Activated T-helper 1 cell treated with anti-CD3 and anti-CD28 coated beads, Interleukin-12 subunit alpha, Interleukin-12 subunit beta, Interleukin-2, Interleukin-4 antibody, amounts not matched to agents 30 ng/mL and 10 ng/mL and 1 ng/mL, durations not matched to agents 14 hours and 24 hours and 36 hours (primary cell): Measurements from ENCODE around the gene COX14. TPM values are rescaled to one million over a fixed set of nuclear protein-coding genes. Genes with fewer than 3 reads are reported as not detected.
A peak's percentile ranks its signal among the peaks of the same experiment; 100 is the strongest.
"Not testable (repeated sequence)": the region's sequence is repeated elsewhere in the genome, so short reads cannot be mapped to it uniquely, and the experiment has no call there.

Experiments
- DNase-seq: peaks from one replicate; pipeline ENCODE4 v3.0.0; 2021; ENCODE audit warnings: low spot score
- H3K27ac Mint-ChIP-seq: one replicate; pipeline ENCODE4 v1.8.0; 2021; ENCODE audit warnings: mild to moderate bottlenecking, mixed read lengths
- H3K27me3 Mint-ChIP-seq: one replicate; pipeline ENCODE4 v1.8.0; 2022; ENCODE audit warnings: mild to moderate bottlenecking, moderate library complexity, mixed read lengths; ENCODE audit not compliant: insufficient read depth
- H3K36me3 Mint-ChIP-seq: one replicate; pipeline ENCODE4 v1.8.0; 2021; ENCODE audit warnings: low read depth, mixed read lengths
- H3K4me1 Mint-ChIP-seq: one replicate; pipeline ENCODE4 v1.8.0; 2021; ENCODE audit warnings: low read depth, mixed read lengths
- H3K4me3 Mint-ChIP-seq: one replicate; pipeline ENCODE4 v1.8.0; 2021; ENCODE audit warnings: mild to moderate bottlenecking, moderate library complexity, mixed read lengths
- H3K9me3 Mint-ChIP-seq: one replicate; pipeline ENCODE4 v1.8.0; 2021; ENCODE audit warnings: mixed read lengths
- intact Hi-C: fragments of 100-400 bp; cut with micrococcal nuclease; formaldehyde crosslinking; loops from one replicate; pipeline ENCODE4 v1.15.1; 2024
- total RNA-seq: library from RNA; stranded (reverse); gene quantifications from 2 replicates; pipeline ENCODE4 v1.2.3, GENCODE V29; 2022

COX14 gene
- total RNA-seq, 1 donor from 2014 or later: 44.3 TPM

GRCh38 chr12:50075808-50076170 lies 36.2 kb upstream of the COX14 start:
- Mint-ChIP-seq H3K4me3 (no peak overlapping the region), H3K27me3 (peaks cover 5% of the 10 kb centered on the region), H3K36me3 (no peaks in the 10 kb centered on the region), H3K27ac (no peak overlapping the region), H3K4me1 (peaks cover 7% of the 10 kb centered on the region), H3K9me3 (no peaks in the 10 kb centered on the region)
- no peak for DNase-seq
- intact Hi-C loops: loop anchor here (1.0 kb wide), 1 partner anchor 100 kb away; no protein-coding TSS in a partner anchor

GRCh38 chr12:50077099-50077498 lies 34.9 kb upstream of the COX14 start:
- no peaks in the 10 kb centered on the region for H3K9me3 Mint-ChIP-seq
- intact Hi-C loops: no loop called here
- H3K36me3 Mint-ChIP-seq: no peaks in the 10 kb centered on the region
- H3K4me3 Mint-ChIP-seq: no peak overlapping the region
- no peak overlapping the region for H3K27ac Mint-ChIP-seq
- H3K27me3 Mint-ChIP-seq: peaks cover 3% of the 10 kb centered on the region
- peaks cover 5% of the 10 kb centered on the region for H3K4me1 Mint-ChIP-seq
- no peak for DNase-seq

- H3K4me3 Mint-ChIP-seq: no peak overlapping the region
- peaks cover 5% of the 10 kb centered on the region for H3K4me1 Mint-ChIP-seq
- DNase-seq: no peak
- H3K36me3 Mint-ChIP-seq: no peaks in the 10 kb centered on the region
- intact Hi-C loops: no loop called here
- no peaks in the 10 kb centered on the region for H3K9me3 Mint-ChIP-seq
- peaks cover 3% of the 10 kb centered on the region for H3K27me3 Mint-ChIP-seq
- H3K27ac Mint-ChIP-seq: no peak overlapping the region
Measured at GRCh38 chr12:50078281-50078680, 33.8 kb upstream of the COX14 start.

- H3K36me3 Mint-ChIP-seq: no peaks in the 10 kb centered on the region
Measured at GRCh38 chr12:50079771-50080170, 32.3 kb upstream of the COX14 start.

GRCh38 chr12:50081096-50081808 lies 30.8 kb upstream of the COX14 start:
- no peaks in the 10 kb centered on the region for H3K9me3 Mint-ChIP-seq
- no peak for DNase-seq
- no peak overlapping the region for H3K27ac Mint-ChIP-seq
- intact Hi-C loops: no loop called here
- no peak overlapping the region for H3K4me3 Mint-ChIP-seq
- H3K36me3 Mint-ChIP-seq: no peaks in the 10 kb centered on the region
- H3K27me3 Mint-ChIP-seq: peaks cover 3% of the 10 kb centered on the region
- H3K4me1 Mint-ChIP-seq: peaks cover 8% of the 10 kb centered on the region

More at GRCh38 chr12:50079771-50080170, 32.3 kb upstream of the COX14 start:
- intact Hi-C loops: no loop called here
- Mint-ChIP-seq H3K4me3 (no peak overlapping the region), H3K9me3 (no peaks in the 10 kb centered on the region), H3K4me1 (peaks cover 5% of the 10 kb centered on the region), H3K27ac (no peak overlapping the region), H3K27me3 (peaks cover 3% of the 10 kb centered on the region)
- no peak for DNase-seq

GRCh38 chr12:50082644-50083043 lies 29.4 kb upstream of the COX14 start:
- Mint-ChIP-seq H3K9me3 (no peaks in the 10 kb centered on the region), H3K27me3 (no peaks in the 10 kb centered on the region), H3K36me3 (peaks cover 5% of the 10 kb centered on the region), H3K27ac (no peak overlapping the region), H3K4me1 (peaks cover 17% of the 10 kb centered on the region), H3K4me3 (no peak overlapping the region)
- intact Hi-C loops: no loop called here
- DNase-seq: no peak

- H3K36me3 Mint-ChIP-seq: peaks cover 5% of the 10 kb centered on the region
- H3K27ac Mint-ChIP-seq: peak overlapping the region; percentile 72
- H3K4me3 Mint-ChIP-seq: peak overlapping the region; percentile 78
- peaks cover 23% of the 10 kb centered on the region for H3K4me1 Mint-ChIP-seq
- H3K9me3 Mint-ChIP-seq: no peaks in the 10 kb centered on the region
- no peaks in the 10 kb centered on the region for H3K27me3 Mint-ChIP-seq
- DNase-seq: no peak
- intact Hi-C loops: no loop called here
Measured at GRCh38 chr12:50083301-50083700, 28.7 kb upstream of the COX14 start.

GRCh38 chr12:50084409-50084774 lies 27.6 kb upstream of the COX14 start:
- not testable (repeated sequence) for H3K27me3 Mint-ChIP-seq, H3K9me3 Mint-ChIP-seq, DNase-seq
- Mint-ChIP-seq H3K4me3 (peak overlapping the region; percentile 90), H3K4me1 (peaks cover 31% of the 10 kb centered on the region), H3K36me3 (peaks cover 14% of the 10 kb centered on the region), H3K27ac (peak overlapping the region; percentile 93)
- intact Hi-C loops: loop anchor here (2.0 kb wide), 2 partner anchors 14 to 316 kb away; partner anchors contain the start of gene LARP4

GRCh38 chr12:50084775-50085614 lies 27.0 kb upstream of the COX14 start, which contains the start of gene SMARCD1:
Gene SMARCD1, plus strand, starts transcription at chr12:50085342. Its CDS starts 28 bp downstream, at chr12:50085370.
- Mint-ChIP-seq H3K36me3 (peaks cover 18% of the 10 kb centered on the region), H3K27me3 (no peaks in the 10 kb centered on the region), H3K4me1 (peaks cover 31% of the 10 kb centered on the region), H3K4me3 (peak within 1 kb of the TSS; percentile 90), H3K9me3 (no peaks in the 10 kb centered on the region), H3K27ac (peak within 1 kb of the TSS; percentile 93)
- DNase-seq: peak; percentile 78
- intact Hi-C loops: loop anchor here (1.0 to 2.0 kb wide), 6 partner anchors 14 to 316 kb away; partner anchors contain the start of genes CERS5, LARP4, LIMA1 and RACGAP1

- H3K27ac Mint-ChIP-seq: peak overlapping the region; percentile 81
- intact Hi-C loops: loop anchor here (1.0 to 2.0 kb wide), 6 partner anchors 15 to 315 kb away; partner anchors contain the start of genes CERS5, LARP4, LIMA1 and RACGAP1
- H3K36me3 Mint-ChIP-seq: peaks cover 23% of the 10 kb centered on the region
- H3K4me1 Mint-ChIP-seq: peaks cover 31% of the 10 kb centered on the region
- peak overlapping the region; percentile 87 for H3K4me3 Mint-ChIP-seq
- DNase-seq: no peak
- H3K9me3 Mint-ChIP-seq: no peaks in the 10 kb centered on the region
- H3K27me3 Mint-ChIP-seq: no peaks in the 10 kb centered on the region
Measured at GRCh38 chr12:50085615-50086072, 26.4 kb upstream of the COX14 start.

GRCh38 chr12:50086148-50086547 lies 25.9 kb upstream of the COX14 start:
- no peaks in the 10 kb centered on the region for H3K27me3 Mint-ChIP-seq
- peaks cover 31% of the 10 kb centered on the region for H3K4me1 Mint-ChIP-seq
- peak overlapping the region; percentile 87 for H3K4me3 Mint-ChIP-seq
- peaks cover 25% of the 10 kb centered on the region for H3K36me3 Mint-ChIP-seq
- DNase-seq: no peak
- intact Hi-C loops: no loop called here
- H3K9me3 Mint-ChIP-seq: no peaks in the 10 kb centered on the region
- H3K27ac Mint-ChIP-seq: peak overlapping the region; percentile 22

- no peaks in the 10 kb centered on the region for H3K27me3 Mint-ChIP-seq
- H3K4me1 Mint-ChIP-seq: peaks cover 31% of the 10 kb centered on the region
- intact Hi-C loops: no loop called here
- peaks cover 29% of the 10 kb centered on the region for H3K36me3 Mint-ChIP-seq
- no peak for DNase-seq
- H3K9me3 Mint-ChIP-seq: no peaks in the 10 kb centered on the region
- peak overlapping the region; percentile 8 for H3K4me3 Mint-ChIP-seq
- H3K27ac Mint-ChIP-seq: no peak overlapping the region
Measured at GRCh38 chr12:50087151-50087550, 24.9 kb upstream of the COX14 start.

- peak overlapping the region; percentile 21 for H3K4me3 Mint-ChIP-seq
- DNase-seq: no peak
- H3K36me3 Mint-ChIP-seq: peaks cover 29% of the 10 kb centered on the region
- H3K9me3 Mint-ChIP-seq: no peaks in the 10 kb centered on the region
- no peaks in the 10 kb centered on the region for H3K27me3 Mint-ChIP-seq
- peaks cover 31% of the 10 kb centered on the region for H3K4me1 Mint-ChIP-seq
- no peak overlapping the region for H3K27ac Mint-ChIP-seq
- intact Hi-C loops: loop anchor here (1.0 kb wide), 1 partner anchor 87 kb away; no protein-coding TSS in a partner anchor
Measured at GRCh38 chr12:50087995-50088394, 24.0 kb upstream of the COX14 start.
